Fibroblast of mammary gland (primary cell): ENCODE measurements around the gene PRKAR1A.

Experiments used
- DNase-seq: peaks from one replicate; pipeline ENCODE4 v3.0.0-alpha.2; 2010; ENCODE audit warnings: low read depth
- H3K4me3 ChIP-seq: 2 replicates; pipeline ENCODE4 v1.5.1; 2011; ENCODE audit warnings: low read depth, mild to moderate bottlenecking, low read length, moderate library complexity; ENCODE audit not compliant: control insufficient read depth
- CTCF ChIP-seq: conservative IDR thresholded peaks from 2 replicates; pipeline ENCODE4 v1.5.1; 2011; ENCODE audit warnings: low read depth, low read length, inconsistent platforms; ENCODE audit not compliant: control insufficient read depth, insufficient read depth

Gene PRKAR1A

GRCh38 chr17:68498479-68499326, 13.5 kb upstream of the PRKAR1A start:
- no peak overlapping the region for H3K4me3 ChIP-seq
- peak; percentile 15 for DNase-seq
- no peak for TF ChIP-seq CTCF

- H3K4me3 ChIP-seq, result no peak overlapping the region
- no peak for TF ChIP-seq CTCF
Observed at GRCh38 chr17:68499587-68499986, 12.6 kb upstream of the PRKAR1A start.

GRCh38 chr17:68501074-68501473, 11.2 kb upstream of the PRKAR1A start:
- DNase-seq, result no peak
- H3K4me3 ChIP-seq, result no peak overlapping the region
- no peak for TF ChIP-seq CTCF

More at GRCh38 chr17:68499587-68499986, 12.6 kb upstream of the PRKAR1A start:
- DNase-seq, result no peak

GRCh38 chr17:68505951-68506350, 6.3 kb upstream of the PRKAR1A start:
- no peak for DNase-seq

GRCh38 chr17:68507576-68507975, 4.7 kb upstream of the PRKAR1A start:
- H3K4me3 ChIP-seq, result no peak overlapping the region
- peak; percentile 57 for DNase-seq
- TF ChIP-seq CTCF, result no peak

More at GRCh38 chr17:68505951-68506350, 6.3 kb upstream of the PRKAR1A start:
- no peak overlapping the region for H3K4me3 ChIP-seq
- TF ChIP-seq CTCF, result no peak

GRCh38 chr17:68509141-68510057, 2.8 kb upstream of the PRKAR1A start:
- no peak overlapping the region for H3K4me3 ChIP-seq
- no peak for DNase-seq
- TF ChIP-seq CTCF, result no peak
